Tibial artery (tissue), 4 donors: ENCODE data around the gene RDH5.

ENCODE experiments used
- DNase-seq, 2 donors: peaks; one replicate each; pipeline ENCODE4 v3.0.0-alpha.2; 2019
- H3K27ac ChIP-seq, 2 donors: fragments of 200-600 bp; sonication (generic) in 1 of 2; 1 replicate in 1 of 2; 2 replicates in 1 of 2; pipeline ENCODE4 v1.5.1; 2018 to 2019; ENCODE audit warnings: mild to moderate bottlenecking in 1 of 2
- H3K27me3 ChIP-seq, 2 donors: fragments of 200-600 bp; sonication (generic) in 1 of 2; one replicate each; pipeline versions ENCODE4 v1.5.1 to v1.6.0; 2016 to 2019
- H3K36me3 ChIP-seq, 3 donors: fragments of 200-600 bp; sonication (generic) in 2 of 3; one replicate each; pipeline ENCODE4 v1.5.1; 2016 to 2019; ENCODE audit warnings: mild to moderate bottlenecking in 2 of 3
- H3K4me1 ChIP-seq, 4 donors: fragments of 200-600 bp; sonication (generic) in 2 of 4; 1 replicate in 3 of 4; 2 replicates in 1 of 4; pipeline ENCODE4 v1.5.1; 2016 to 2019
- H3K4me3 ChIP-seq, 2 donors: fragments of 200-600 bp; sonication (generic) in 1 of 2; 1 replicate in 1 of 2; 2 replicates in 1 of 2; pipeline ENCODE4 v1.5.1; 2018 to 2019; ENCODE audit warnings: mild to moderate bottlenecking in 2 of 2
- H3K9me3 ChIP-seq, 3 donors: fragments of 200-600 bp; sonication (generic) in 1 of 3; one replicate each; pipeline ENCODE4 v1.5.1; 2016 to 2019
- intact Hi-C: fragments of 100-400 bp; cut with DNase I; formaldehyde crosslinking; loops from one replicate; pipeline ENCODE4 v1.15.0; 2023; ENCODE audit warnings: low total_unique reads
- TF ChIP-seq, protein P1 (sequence below), 2 experiments: fragments of 200-600 bp in 1 of 2; fragments of 450-650 bp in 1 of 2; IDR thresholded peaks; one replicate each; pipeline ENCODE4 v1.5.1; 2017 to 2019; ENCODE audit warnings: antibody characterized with exemption in 2 of 2, mild to moderate bottlenecking in 1 of 2, moderate library complexity in 1 of 2

The RDH5 gene

DNA sequence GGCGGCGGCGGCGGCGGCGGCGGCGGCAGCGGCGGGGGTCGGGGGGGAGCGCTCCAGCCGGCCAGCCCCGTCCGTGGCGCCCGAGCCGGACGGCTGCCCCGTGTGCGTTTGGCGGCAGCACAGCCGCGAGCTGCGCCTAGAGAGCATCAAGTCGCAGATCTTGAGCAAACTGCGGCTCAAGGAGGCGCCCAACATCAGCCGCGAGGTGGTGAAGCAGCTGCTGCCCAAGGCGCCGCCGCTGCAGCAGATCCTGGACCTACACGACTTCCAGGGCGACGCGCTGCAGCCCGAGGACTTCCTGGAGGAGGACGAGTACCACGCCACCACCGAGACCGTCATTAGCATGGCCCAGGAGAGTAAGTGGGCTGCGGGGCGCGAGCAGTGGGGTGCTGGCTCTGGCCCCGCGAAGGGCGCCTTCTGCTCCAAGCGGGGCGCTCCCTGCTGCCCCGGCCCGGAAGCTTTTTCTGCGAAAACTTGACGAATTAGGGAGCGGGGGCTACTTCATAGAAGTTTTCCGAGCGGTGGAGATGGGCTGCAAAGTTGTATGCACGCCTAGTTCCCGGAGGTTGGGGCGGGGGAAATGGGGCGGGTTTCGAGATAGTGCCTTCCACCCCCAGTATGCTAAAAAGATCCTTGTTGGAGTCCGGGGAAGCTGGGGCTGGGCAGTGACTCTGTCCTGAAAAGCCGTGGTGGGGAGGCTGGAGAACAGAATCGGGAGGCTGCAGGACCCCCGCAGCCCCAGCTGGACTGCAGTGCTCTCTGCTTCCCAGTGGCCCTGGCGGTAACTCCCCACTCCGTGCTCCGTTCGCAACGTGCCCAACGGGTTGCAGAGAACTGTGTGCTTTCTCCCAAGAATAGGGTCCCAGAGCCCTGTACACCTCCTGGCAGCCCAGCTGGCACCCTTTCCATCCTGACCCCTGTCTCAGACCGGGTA lies 23.5 kb downstream of the RDH5 start:
- H3K27ac ChIP-seq = peak overlapping the region; percentile 31 to 50
- no peaks in the 10 kb centered on the region for H3K9me3 ChIP-seq
- peak overlapping the region; percentile 55 to 68 for H3K4me3 ChIP-seq
- intact Hi-C loops = loop anchor here (2.0 kb wide), 1 partner anchor 81 kb away; no protein-coding TSS in a partner anchor
- H3K4me1 ChIP-seq = peaks cover 0 to 34% (median 26%) of the 10 kb centered on the region in 4 donors
- no peaks in the 10 kb centered on the region for H3K36me3 ChIP-seq
- TF ChIP-seq, protein P1, sequence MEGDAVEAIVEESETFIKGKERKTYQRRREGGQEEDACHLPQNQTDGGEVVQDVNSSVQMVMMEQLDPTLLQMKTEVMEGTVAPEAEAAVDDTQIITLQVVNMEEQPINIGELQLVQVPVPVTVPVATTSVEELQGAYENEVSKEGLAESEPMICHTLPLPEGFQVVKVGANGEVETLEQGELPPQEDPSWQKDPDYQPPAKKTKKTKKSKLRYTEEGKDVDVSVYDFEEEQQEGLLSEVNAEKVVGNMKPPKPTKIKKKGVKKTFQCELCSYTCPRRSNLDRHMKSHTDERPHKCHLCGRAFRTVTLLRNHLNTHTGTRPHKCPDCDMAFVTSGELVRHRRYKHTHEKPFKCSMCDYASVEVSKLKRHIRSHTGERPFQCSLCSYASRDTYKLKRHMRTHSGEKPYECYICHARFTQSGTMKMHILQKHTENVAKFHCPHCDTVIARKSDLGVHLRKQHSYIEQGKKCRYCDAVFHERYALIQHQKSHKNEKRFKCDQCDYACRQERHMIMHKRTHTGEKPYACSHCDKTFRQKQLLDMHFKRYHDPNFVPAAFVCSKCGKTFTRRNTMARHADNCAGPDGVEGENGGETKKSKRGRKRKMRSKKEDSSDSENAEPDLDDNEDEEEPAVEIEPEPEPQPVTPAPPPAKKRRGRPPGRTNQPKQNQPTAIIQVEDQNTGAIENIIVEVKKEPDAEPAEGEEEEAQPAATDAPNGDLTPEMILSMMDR (IDR thresholded peaks at IDR 0.05) = no peak
- H3K27me3 ChIP-seq = no peaks in the 10 kb centered on the region
- no peak for DNase-seq

DNA sequence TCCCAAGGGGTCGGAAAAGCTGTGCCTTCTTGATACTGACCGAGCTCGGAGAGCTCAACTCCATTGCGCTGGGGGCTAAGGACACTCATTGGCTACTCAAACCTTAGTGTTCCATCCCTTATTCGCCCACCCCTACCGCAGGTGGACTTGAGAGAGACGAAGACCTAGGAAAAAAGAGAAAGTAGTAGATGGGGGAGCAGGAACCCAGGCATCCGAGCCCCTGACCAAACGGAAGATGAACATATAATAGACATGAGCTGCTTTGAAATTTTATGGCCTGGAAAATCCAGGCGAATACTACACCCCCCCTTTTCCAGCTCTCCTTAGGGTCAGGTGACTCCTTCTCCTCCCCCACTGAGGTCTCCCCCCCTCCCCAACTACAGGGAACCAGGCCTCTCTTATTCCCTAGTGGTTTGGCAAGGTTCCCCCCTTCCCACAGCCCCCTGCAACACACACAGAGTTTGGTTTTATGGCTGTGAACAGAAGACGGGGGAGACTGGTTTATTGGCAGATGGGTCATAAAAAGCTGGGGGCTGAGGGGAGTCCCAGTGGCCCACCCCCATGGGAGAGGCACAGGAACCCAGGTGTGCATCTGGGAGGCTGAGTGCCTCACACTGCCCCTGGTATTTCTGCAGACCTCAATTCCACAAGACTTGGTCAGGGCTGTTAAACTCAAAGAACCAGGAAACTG lies 24.3 kb downstream of the RDH5 start:
- TF ChIP-seq, protein P1 (IDR thresholded peaks at IDR 0.05) = no peak
- peak overlapping the region; percentile 55 to 68 for H3K4me3 ChIP-seq
- no peaks in the 10 kb centered on the region for H3K27me3 ChIP-seq
- H3K4me1 ChIP-seq = peaks cover 0 to 34% (median 26%) of the 10 kb centered on the region in 4 donors
- no peak for DNase-seq
- H3K36me3 ChIP-seq = no peaks in the 10 kb centered on the region
- no peak overlapping the region for H3K27ac ChIP-seq
- intact Hi-C loops = loop anchor here (5.0 kb wide), 1 partner anchor 63 kb away; no protein-coding TSS in a partner anchor
- no peaks in the 10 kb centered on the region for H3K9me3 ChIP-seq

DNA sequence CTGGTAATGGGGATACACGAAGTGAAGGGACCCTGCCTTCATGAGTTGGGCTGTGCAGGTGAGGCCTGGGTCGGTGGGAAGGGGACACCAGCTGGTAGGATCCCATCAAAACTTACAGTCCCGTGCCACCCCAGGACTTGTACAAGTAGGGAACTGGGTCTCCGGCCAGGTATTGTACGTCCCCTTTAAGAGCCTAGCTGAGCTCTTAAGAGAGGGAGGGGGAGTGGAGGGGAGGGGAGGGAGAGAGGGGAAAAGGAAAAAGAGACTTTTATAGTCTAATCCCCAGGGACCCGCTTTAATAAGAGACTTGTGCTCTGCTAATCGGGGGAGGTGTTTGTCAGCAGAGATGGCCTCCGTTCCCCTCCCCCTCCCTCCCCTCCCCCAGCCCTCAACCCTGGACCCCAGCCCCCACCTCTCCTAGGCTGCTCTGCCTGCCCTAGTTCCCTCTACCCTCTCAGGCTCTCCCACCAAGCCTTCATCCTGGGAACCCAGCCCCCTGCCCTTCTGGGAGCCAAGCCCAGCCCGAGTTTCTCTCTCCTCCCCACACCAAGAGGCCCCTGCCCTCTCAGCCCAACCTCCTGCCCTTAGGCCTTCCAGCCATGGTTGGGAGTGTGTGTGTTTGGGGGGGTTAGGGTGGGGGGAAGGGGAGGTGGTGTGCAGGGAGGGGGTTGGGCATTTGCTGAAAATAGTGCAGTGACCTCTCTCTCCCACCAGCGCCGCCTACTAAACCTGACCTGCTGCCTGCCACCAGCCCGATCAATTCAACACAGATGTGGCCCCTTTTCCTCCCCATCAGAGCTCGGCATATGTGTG lies 25.4 kb downstream of the RDH5 start:
- intact Hi-C loops = loop anchor here (5.0 kb wide), 1 partner anchor 62 kb away; no protein-coding TSS in a partner anchor
- no peaks in the 10 kb centered on the region for H3K9me3 ChIP-seq
- H3K4me3 ChIP-seq = no peak overlapping the region
- TF ChIP-seq, protein P1 (IDR thresholded peaks at IDR 0.05) = no peak
- H3K36me3 ChIP-seq = peaks cover 0 to 4% (median 0%) of the 10 kb centered on the region in 3 donors
- H3K27ac ChIP-seq = peak overlapping the region in 1 of 2 donors; percentile 28
- peaks cover 0 to 34% (median 26%) of the 10 kb centered on the region in 4 donors for H3K4me1 ChIP-seq
- no peaks in the 10 kb centered on the region for H3K27me3 ChIP-seq
- no peak for DNase-seq

DNA sequence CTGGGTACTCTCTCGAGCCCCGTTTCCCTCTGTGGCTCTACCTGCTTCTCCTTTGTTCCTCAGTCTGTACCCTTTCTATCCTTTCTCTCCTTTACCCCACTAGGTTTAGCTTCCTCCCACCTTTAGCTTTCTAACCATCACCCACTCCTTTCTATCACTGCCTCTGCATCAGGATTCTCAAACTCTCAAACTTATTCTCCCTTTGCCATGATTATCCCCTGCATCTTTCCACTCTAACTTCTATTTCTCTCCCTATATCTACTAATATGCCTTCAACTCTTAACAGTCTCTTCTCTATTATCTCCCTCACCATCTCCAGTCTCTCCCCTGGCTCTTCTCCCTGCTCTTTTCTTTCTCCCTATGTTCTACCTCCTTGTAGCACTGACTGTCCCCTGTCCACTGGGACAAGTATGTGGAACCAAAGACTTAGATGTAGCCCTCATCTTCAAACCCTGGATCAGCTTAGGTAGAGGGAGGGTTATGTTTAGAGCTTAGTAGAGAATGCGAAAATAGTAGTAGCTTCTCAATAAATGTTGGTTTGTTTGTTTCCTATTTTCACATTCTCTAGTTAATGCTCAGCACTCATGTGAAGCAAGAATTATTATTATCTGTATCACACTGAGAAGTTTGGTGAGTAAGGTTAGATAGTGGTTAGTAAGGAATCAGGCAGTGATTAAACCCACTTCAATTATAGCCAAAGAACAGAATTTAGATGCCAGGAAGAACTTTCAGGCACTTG lies 26.1 kb downstream of the RDH5 start:
- Histone ChIP-seq H3K27me3 (no peaks in the 10 kb centered on the region), H3K36me3 (peaks cover 5 to 10% (median 5%) of the 10 kb centered on the region in 3 donors), H3K27ac (no peak overlapping the region), H3K4me1 (peaks cover 0 to 34% (median 26%) of the 10 kb centered on the region in 4 donors), H3K9me3 (no peaks in the 10 kb centered on the region), H3K4me3 (no peak overlapping the region)
- TF ChIP-seq, protein P1 (IDR thresholded peaks at IDR 0.05) = no peak
- DNase-seq = no peak
- intact Hi-C loops = loop anchor here (5.0 kb wide), 1 partner anchor 61 kb away; no protein-coding TSS in a partner anchor
